Osteocyte (in vitro differentiated cells): Measurements from ENCODE around the gene MOB3B. TPM values are rescaled to one million over a fixed set of nuclear protein-coding genes. Genes with fewer than 3 reads are reported as not detected.

ENCODE experiments used
- DNase-seq: peaks from one replicate; pipeline ENCODE4 v3.0.0; 2021; ENCODE audit warnings: mixed read lengths; ENCODE audit not compliant: unreplicated experiment; ENCODE audit errors: extremely low spot score
- H3K27ac Mint-ChIP-seq: one replicate; pipeline ENCODE4 v1.8.0; 2021; ENCODE audit warnings: mild to moderate bottlenecking, mixed read lengths; ENCODE audit not compliant: unreplicated experiment
- H3K27me3 Mint-ChIP-seq: one replicate; pipeline ENCODE4 v1.8.0; 2021; ENCODE audit warnings: mixed read lengths; ENCODE audit not compliant: unreplicated experiment
- H3K36me3 Mint-ChIP-seq: one replicate; pipeline ENCODE4 v1.8.0; 2021; ENCODE audit warnings: mixed read lengths; ENCODE audit not compliant: unreplicated experiment
- H3K4me1 Mint-ChIP-seq: one replicate; pipeline ENCODE4 v1.8.0; 2021; ENCODE audit warnings: mixed read lengths; ENCODE audit not compliant: unreplicated experiment
- H3K4me3 Mint-ChIP-seq: one replicate; pipeline ENCODE4 v1.8.0; 2021; ENCODE audit warnings: mild to moderate bottlenecking, moderate library complexity, mixed read lengths; ENCODE audit not compliant: unreplicated experiment
- H3K9me3 Mint-ChIP-seq: one replicate; pipeline ENCODE4 v1.8.0; 2021; ENCODE audit warnings: mixed read lengths; ENCODE audit not compliant: unreplicated experiment
- CTCF ChIP-seq: fragments of 200-600 bp; sonication (generic); IDR thresholded peaks from 2 replicates; pipeline ENCODE4 v1.5.0; 2021; ENCODE audit warnings: antibody characterized with exemption, mild to moderate bottlenecking, moderate library complexity
- total RNA-seq: library from RNA; stranded (reverse); gene quantifications from 2 replicates; pipeline ENCODE4 v1.2.1, GENCODE V29; 2021

MOB3B gene
- total RNA-seq, 1 donor from 2014 or later, result 7.6 TPM

GRCh38 chr9:27333241-27334052 lies 196.2 kb downstream of the MOB3B start:
- Mint-ChIP-seq H3K27ac (no peak overlapping the region), H3K27me3 (peaks cover 28% of the 10 kb centered on the region), H3K4me3 (no peak overlapping the region), H3K4me1 (peaks cover 24% of the 10 kb centered on the region), H3K36me3 (peaks cover 10% of the 10 kb centered on the region), H3K9me3 (no peaks in the 10 kb centered on the region)
- DNase-seq, result peak; percentile 91
- peak; percentile 87 for TF ChIP-seq CTCF

- TF ChIP-seq CTCF, result no peak
- Mint-ChIP-seq H3K27me3 (peaks cover 45% of the 10 kb centered on the region), H3K4me3 (no peak overlapping the region), H3K36me3 (peaks cover 13% of the 10 kb centered on the region), H3K27ac (no peak overlapping the region), H3K9me3 (no peaks in the 10 kb centered on the region), H3K4me1 (peaks cover 10% of the 10 kb centered on the region)
- DNase-seq, result no peak
These were observed 198.2 kb downstream of the MOB3B start for GRCh38 chr9:27331393-27331792.

- Mint-ChIP-seq H3K9me3 (no peaks in the 10 kb centered on the region), H3K4me1 (peaks cover 7% of the 10 kb centered on the region), H3K27ac (no peak overlapping the region), H3K4me3 (no peak overlapping the region), H3K36me3 (peaks cover 21% of the 10 kb centered on the region), H3K27me3 (peaks cover 60% of the 10 kb centered on the region)
- DNase-seq, result no peak
- no peak for TF ChIP-seq CTCF
These were observed 200.3 kb downstream of the MOB3B start for GRCh38 chr9:27329291-27329690.

- TF ChIP-seq CTCF, result no peak
- Mint-ChIP-seq H3K9me3 (no peaks in the 10 kb centered on the region), H3K27ac (no peak overlapping the region), H3K4me1 (peaks cover 3% of the 10 kb centered on the region), H3K27me3 (peaks cover 60% of the 10 kb centered on the region), H3K4me3 (no peak overlapping the region), H3K36me3 (peaks cover 21% of the 10 kb centered on the region)
- no peak for DNase-seq
These were observed 201.1 kb downstream of the MOB3B start for GRCh38 chr9:27328483-27328882.

- DNase-seq, result no peak
- Mint-ChIP-seq H3K27ac (no peak overlapping the region), H3K27me3 (peaks cover 27% of the 10 kb centered on the region), H3K9me3 (no peaks in the 10 kb centered on the region), H3K36me3 (no peaks in the 10 kb centered on the region), H3K4me3 (no peak overlapping the region), H3K4me1 (no peaks in the 10 kb centered on the region)
- TF ChIP-seq CTCF, result no peak
These were observed 218.4 kb downstream of the MOB3B start for GRCh38 chr9:27311184-27311583.
